Measurements from ENCODE around the gene SLC24A3.

GRCh38 chr20:19546648-19547047 lies 334.2 kb downstream of the SLC24A3 start:
- TF ChIP-seq EZH2phosphoT487 (IDR thresholded peaks at IDR 0.05; ENCODE audit: borderline replicate concordance, low read length) = no peak
- no peak for TF ChIP-seq CTCF (IDR thresholded peaks at IDR 0.05; ENCODE audit: low read depth, low read length, poor library complexity, severe bottlenecking)

Measured in DOHH2 (cell line).